HG03342 (cell line): ENCODE results near the gene MYL12A.

Experiments used
- ATAC-seq: cut with Tn5 transposase; IDR thresholded peaks from one replicate; pipeline ENCODE4 v1.9.1; 2021; ENCODE audit warnings: mild to moderate bottlenecking, moderate library complexity; ENCODE audit not compliant: unreplicated experiment

MYL12A gene

DNA sequence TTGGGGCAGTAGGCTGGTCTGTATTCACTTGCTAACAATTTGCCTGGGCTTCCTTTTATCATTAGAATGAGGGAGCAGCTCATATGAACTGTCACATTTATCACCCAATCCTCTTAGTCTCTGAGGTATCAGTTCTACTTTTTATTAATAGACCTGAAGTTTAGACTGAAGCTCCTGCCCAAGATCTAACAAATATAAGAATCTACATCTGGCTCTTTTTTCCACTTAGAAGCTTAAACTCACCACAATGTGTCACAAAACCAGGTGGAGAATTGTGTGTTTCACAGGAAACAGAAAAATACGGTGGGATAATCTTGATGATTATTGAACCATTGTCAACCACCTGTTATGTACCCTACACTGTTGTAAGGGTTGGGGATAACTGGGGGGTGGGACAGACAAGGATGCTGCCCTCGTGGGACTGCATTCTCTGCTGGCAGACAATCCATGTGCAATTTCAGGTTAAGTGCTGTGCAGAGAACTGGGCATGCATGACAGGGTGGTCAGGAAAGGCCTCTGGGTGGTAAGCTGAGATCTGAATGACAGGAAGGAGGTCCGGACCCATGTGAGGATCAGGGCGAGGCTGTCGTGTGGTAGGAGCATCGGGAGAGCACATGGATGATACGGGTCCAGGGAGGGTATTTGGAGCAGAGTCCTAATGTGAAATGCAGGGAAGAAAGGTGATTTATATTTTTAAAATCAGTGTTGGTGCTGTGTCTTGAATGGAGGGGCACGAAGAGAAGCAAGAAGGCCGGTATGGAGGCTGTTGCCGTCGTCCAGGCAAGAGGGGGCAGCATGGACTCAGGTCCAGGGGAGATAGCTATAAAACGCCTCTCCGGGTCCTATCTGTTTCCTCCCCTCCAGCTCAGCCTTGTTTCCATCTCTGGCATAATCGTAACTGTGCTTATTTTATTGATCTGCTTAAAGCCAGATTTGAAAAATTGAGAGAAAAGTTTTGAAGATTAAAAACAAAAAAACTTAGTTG, 31.9 kb downstream of the MYL12A start:
- ATAC-seq = peak; percentile 84

DNA sequence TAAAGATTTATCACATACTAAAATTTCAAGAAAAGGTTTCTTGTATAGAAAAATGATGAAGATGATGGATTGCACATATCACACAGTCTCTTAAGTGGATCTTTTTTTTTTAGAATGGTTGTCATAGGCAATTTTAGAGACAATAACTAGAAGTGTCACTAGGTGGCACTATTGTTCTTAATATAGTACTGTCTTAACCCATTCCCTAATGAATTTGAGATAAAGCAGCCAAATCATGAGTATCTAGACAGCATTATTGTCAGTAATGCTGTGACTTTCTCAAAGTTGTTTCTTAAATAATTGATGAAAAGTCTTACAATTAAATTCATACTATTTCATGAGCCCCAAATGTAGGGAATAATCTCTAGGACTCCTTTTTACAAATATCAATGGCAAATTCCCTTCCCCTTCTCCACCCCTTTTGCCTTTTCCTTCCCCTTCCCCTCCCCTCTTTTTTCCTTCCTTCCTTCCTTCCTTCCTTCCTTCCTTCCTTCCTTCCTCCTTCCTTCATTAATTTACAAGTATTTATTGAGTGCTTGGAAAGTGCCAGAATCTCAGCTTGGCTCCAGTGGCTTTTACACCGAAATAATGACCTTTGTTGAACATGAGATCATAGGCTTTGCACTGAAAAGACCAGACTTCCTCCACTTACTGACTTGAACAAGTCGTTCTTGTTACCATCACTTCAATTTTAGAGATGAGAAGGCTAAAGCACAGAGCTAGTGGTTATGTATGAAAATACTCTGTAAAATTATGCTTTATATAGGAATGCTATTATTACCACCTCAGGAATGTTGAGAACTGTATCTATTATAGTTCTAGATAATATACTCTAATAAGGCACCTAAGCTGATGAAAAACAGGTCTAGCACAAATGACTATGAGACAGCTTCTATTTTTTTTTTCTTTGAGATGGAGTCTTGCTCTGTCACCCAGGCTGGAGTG, 34.1 kb downstream of the MYL12A start:
- ATAC-seq = peak; percentile 40

DNA sequence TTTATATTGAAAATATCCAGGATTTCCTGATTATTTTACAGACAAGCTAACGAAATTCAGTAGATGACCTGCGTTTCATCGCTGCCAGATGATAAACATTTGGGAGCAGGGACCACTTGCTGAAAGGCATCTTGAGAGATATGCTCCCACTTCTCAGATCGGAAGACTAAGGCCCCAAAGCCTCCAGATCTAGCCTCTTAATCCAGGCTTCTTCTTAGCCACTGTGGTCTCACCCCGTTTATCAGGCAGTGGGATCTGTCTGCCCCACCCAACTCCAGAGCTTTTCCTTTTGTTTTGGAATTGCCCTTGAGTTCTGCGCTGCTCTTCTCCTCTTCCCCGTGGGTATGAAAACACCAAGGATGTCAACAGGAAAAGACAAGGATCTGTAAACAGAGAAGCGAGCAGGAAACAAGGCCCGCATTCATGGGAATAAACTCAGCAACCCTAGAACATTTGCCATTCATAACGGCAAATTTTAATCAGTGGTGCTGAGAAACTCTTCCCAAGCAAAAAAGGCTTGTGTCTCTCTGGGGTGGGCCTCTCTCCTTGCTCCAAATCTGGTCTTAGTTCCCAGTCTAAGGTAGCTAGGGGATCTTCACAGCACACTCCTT, 35.8 kb downstream of the MYL12A start:
- ATAC-seq = no peak

DNA sequence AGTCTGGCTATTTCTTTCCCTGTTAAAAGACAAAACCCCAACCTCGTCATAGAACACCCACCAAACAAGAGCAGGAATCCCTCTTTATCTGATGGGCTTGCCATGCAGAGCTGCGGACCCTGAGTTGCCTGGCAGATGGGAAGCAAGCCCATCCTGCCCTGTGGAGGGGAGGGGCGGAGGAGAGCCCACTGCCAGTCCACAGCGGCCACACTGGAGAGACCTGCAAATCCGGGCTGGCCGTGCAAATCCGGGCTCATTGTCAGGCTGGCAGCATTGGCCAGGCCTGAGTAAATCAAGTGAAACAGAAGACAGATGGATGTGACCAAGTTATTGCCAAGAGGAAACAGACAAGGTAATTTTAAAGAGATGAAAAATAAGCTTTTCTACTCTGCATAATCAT, 36.3 kb downstream of the MYL12A start:
- ATAC-seq = no peak

DNA sequence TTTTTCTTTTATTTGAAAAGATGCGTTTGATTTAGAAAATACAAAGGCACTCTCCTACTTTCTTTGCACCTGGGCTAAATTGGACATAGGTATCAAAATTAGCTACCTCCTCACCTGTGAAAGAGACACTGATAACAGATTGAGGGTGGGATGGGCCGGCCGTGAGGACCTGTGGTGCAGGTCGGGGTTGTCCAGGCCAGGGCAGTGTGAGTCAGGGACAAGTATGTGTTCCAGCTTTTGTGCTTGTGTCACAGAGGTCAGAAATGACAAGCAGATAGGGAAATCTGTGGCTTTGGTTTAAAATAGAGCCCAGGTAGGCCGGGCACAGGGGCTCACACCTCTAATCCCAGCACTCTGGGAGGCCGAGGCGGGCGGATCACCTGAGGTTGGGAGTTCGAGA, 36.9 kb downstream of the MYL12A start:
- ATAC-seq = no peak

DNA sequence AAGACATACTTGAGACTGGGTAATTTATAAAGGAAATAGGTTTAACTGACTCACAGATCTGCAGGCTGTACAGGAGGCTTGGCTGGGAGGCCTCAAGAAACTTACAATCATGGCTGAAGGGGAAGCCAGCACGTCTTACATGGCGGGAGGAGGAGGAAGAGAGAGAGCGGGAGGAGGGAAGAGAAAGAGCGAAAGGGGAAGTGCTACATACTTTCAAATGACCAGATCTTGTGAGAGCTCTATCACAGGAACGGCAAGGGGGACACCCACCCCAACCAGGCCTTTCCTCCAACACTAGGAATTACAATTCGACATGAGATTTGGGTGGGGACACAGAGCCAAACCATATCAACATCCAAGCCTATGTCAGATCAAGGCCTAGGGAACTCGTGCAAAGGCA, 38.6 kb downstream of the MYL12A start:
- ATAC-seq = no peak

DNA sequence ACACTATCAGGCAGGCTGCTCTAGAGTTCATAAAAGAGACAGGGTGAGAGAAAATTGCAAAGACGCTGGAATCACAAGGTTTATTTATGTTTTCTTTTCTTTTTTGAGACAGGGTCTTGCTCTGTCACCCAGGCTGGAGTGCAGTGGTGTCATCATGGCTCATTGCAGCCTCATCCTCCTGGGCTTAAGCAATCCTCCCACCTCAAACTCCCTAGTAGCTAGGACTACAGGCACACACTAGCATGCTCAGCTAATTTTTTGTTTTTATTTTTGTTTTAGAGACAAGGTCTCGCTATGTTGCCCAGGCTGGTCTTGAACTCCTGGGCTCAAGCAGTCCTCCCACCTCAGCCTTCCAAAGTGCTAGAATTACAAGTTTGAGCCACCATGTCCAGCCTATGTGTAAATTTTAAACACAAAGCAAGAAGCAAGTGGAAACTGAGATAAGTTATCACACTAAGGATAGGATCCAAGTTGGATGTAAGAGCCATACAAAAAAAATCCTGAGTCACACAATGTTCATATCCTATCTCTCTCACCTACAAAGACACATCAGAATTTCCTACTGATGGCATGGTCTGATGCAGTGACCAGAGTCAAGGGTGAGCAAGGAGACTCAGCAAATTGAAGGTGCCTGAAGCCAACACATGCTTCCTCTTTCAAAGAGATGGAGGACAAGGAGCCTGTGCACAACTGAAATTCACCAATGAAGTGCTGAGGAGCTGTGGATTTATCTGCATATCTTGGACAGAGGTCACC, 45.8 kb downstream of the MYL12A start:
- ATAC-seq = no peak

DNA sequence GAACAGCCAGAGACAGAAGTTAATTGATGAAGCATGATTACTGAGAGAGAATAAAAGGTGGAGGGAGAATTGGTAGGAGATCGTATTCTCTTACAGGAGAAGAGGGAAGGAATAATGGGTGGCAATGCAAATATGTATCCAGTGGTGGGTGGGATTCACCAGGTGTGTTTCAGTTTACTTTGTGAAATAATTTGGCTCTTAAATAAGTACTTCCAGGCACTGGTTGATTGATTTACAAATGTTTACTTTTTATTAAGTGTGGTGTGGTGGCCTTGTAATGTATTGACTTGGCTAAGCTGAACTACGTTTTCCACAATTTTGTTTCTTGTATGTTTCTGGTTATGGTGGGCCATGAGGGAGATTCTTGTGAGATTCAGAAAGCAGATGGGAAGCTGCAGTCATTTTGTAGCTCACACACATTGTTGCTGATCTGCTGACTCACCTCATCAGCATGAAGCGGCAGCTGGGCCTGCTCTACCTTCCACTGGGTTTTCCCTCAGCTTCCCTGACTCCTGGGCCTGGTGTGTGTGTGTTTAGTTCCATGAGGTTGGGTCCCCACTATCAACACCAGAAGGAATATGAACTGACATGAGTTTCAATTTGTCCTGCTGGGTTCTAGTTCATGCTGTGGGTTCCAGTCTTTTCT, 47.0 kb downstream of the MYL12A start:
- ATAC-seq = no peak

DNA sequence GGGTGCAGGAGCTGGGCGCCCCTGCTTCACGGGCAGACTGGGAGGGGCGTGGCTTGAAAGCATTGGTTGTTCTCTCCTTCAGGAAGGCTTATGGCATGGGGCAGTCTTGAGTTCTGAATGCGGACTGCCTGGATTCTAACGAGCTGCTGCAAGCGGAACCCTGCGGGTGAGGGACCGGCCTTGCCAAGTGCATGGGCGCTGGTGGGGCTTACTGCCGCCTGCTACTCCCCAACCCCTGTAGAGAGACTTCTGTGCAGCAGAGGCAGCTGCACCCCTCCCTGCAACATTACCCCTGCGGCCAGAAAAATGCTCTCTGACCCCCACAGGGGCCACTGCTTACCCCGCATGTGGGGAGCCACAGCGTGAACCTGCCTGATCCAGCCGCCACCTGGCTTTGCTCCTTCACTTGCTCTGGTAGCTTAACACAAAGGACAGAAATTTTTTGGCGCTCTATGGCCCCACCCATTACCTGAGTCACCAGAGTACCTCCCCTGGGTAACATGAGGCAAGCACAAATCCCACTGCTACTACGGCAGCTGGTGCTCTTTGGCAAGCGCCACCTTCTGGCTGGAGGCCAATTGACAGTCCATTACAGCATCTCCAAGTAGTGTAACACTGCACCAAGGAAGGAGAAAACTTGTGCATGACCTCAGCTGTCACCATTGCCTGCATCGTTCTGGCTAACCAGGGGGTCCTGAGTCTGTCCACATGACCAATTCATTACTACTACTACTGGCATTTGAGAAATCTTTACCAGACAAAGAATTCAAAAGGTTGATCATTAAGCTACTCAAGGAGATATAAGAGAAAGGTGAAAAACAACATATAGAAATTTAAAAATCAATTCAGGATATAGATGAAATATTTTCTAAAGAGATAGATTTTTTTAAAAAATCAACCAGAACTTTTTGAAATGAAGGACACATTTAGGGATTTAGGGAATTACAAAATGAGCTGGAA, 49.7 kb downstream of the MYL12A start:
- peak; percentile 99 for ATAC-seq

DNA sequence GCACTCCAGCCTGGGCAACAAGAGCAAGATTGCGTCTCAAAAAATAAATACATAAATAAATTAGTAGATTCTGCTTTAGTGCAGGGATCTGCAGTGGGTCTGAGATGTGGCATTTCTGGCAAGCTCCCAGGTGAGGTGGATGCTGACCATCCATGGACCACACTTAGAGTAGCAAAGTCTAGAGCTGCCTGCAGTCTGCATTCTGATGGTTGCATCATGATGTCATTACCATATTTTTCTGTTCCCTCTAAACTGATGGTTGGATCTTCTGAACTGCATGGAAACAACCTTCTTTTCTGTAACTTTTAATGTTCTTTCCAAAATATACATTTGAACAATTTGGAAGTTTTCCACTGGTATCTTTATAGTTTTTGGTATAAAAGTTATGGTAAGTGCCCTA, 57.2 kb downstream of the MYL12A start:
- no peak for ATAC-seq

DNA sequence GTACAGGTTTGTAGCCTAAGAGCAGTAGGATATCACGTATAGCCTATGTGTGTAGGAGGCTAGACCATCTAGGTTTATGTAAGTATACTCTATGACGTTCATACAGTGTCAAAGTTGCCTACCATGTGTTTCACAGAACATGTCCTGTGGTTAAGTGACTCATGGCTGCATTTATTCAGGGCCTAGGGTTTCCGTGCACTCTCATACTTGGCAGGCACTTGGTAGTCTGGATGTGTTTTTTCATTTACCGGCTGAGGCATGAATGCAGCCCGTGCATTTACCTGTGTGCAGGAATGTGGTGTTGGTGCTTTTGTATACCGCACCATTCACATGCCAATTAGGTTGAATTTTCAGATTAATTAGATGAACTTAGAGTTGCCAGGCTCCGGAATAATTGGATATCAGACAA, 57.8 kb downstream of the MYL12A start:
- no peak for ATAC-seq
